Measurements from ENCODE around the gene CPNE1.

- no peak for TF ChIP-seq REST (IDR thresholded peaks at IDR 0.05; ENCODE audit: low read depth, low read length)
- no peak for TF ChIP-seq E4F1 (IDR thresholded peaks at IDR 0.05; ENCODE audit: borderline replicate concordance, partially characterized antibody)
- no peak for TF ChIP-seq ZNF24 (IDR thresholded peaks at IDR 0.05)
- TF ChIP-seq EZH2 (IDR thresholded peaks at IDR 0.05; ENCODE audit: borderline replicate concordance, control insufficient read depth, low read depth, low read length): no peak
- TF ChIP-seq BHLHE40 (IDR thresholded peaks at IDR 0.05; ENCODE audit: borderline replicate concordance in 1 of 2, low read depth in 2 of 2, low read length in 1 of 2): no peak
- TF ChIP-seq SRF (IDR thresholded peaks at IDR 0.05; ENCODE audit: low read depth in 2 of 2, low read length in 2 of 2): no peak
- no peak for TF ChIP-seq RAD21 (IDR thresholded peaks at IDR 0.05; ENCODE audit: insufficient read depth, low read depth, low read length)
- TF ChIP-seq POLR2A (IDR thresholded peaks at IDR 0.05; ENCODE audit: low read depth, low read length): no peak
- no peak for TF ChIP-seq CTCF (IDR thresholded peaks at IDR 0.05 in 2 of 3, conservative IDR thresholded peaks at IDR 0.05 in 1 of 3; ENCODE audit: control insufficient read depth in 2 of 3, extremely low read depth in 1 of 3, insufficient read depth in 1 of 3, low read depth in 3 of 3, low read length in 3 of 3)
- no peak for TF ChIP-seq ATF2 (IDR thresholded peaks at IDR 0.05; ENCODE audit: low read length)
- TF ChIP-seq HDAC2 (IDR thresholded peaks at IDR 0.05): no peak
- TF ChIP-seq JUND (IDR thresholded peaks at IDR 0.05; ENCODE audit: low read depth, low read length): no peak
- TF ChIP-seq CHD1 (IDR thresholded peaks at IDR 0.05; ENCODE audit: low read depth, low read length): no peak
- TF ChIP-seq STAT1 (conservative IDR thresholded peaks at IDR 0.05): no peak
These were observed 25.9 kb downstream of the CPNE1 start for GRCh38 chr20:35638751-35639150.

All from GM12878 (cell line).